Stimulated activated CD4-positive, alpha-beta T cell treated with anti-CD3 and anti-CD28 coated beads, Interleukin-2, amount 100 ng/mL, for 24 hours (primary cell): Measurements from ENCODE around the gene ZC3H15.
"Not testable (repeated sequence)": the region's sequence is repeated elsewhere in the genome, so short reads cannot be mapped to it uniquely, and the experiment has no call there.

Experiments
- DNase-seq, 2 donors: peaks; one replicate each; pipeline ENCODE4 v3.0.0-alpha.2; 2020

The ZC3H15 gene

GRCh38 chr2:186496401-186496800 is 10.3 kb downstream of the ZC3H15 start:
- no peak for DNase-seq

GRCh38 chr2:186497928-186498327 is 11.9 kb downstream of the ZC3H15 start:
- no peak for DNase-seq

- no peak for DNase-seq
Observed at GRCh38 chr2:186498834-186499233, 12.8 kb downstream of the ZC3H15 start.

- DNase-seq: no peak
Observed at GRCh38 chr2:186503827-186504606, 18.0 kb downstream of the ZC3H15 start.

- no peak for DNase-seq
Observed at GRCh38 chr2:186508263-186508662, 22.2 kb downstream of the ZC3H15 start.

GRCh38 chr2:186515376-186515775 is 29.3 kb downstream of the ZC3H15 start:
- DNase-seq: no peak

GRCh38 chr2:186516396-186516795 is 30.3 kb downstream of the ZC3H15 start:
- no peak for DNase-seq

- no peak for DNase-seq
Observed at GRCh38 chr2:186517090-186517489, 31.0 kb downstream of the ZC3H15 start.

GRCh38 chr2:186518291-186518690 is 32.2 kb downstream of the ZC3H15 start:
- DNase-seq: no peak

- DNase-seq: no peak
Observed at GRCh38 chr2:186518945-186519344, 32.9 kb downstream of the ZC3H15 start.

GRCh38 chr2:186521570-186522153 is 35.6 kb downstream of the ZC3H15 start:
- DNase-seq: not testable (repeated sequence)

GRCh38 chr2:186522450-186522849 is 36.4 kb downstream of the ZC3H15 start:
- DNase-seq: no peak

GRCh38 chr2:186523791-186524190 is 37.7 kb downstream of the ZC3H15 start:
- DNase-seq: no peak

GRCh38 chr2:186526281-186526680 is 40.2 kb downstream of the ZC3H15 start:
- DNase-seq: no peak

GRCh38 chr2:186530314-186530713 is 44.3 kb downstream of the ZC3H15 start:
- no peak for DNase-seq

- DNase-seq: no peak
Observed at GRCh38 chr2:186531257-186531775, 45.3 kb downstream of the ZC3H15 start.

- DNase-seq: no peak
Observed at GRCh38 chr2:186532891-186533290, 46.8 kb downstream of the ZC3H15 start.

- DNase-seq: no peak
Observed at GRCh38 chr2:186533717-186534116, 47.7 kb downstream of the ZC3H15 start.

- DNase-seq: no peak
Observed at GRCh38 chr2:186534406-186534805, 48.3 kb downstream of the ZC3H15 start.

GRCh38 chr2:186535861-186536260 is 49.8 kb downstream of the ZC3H15 start:
- no peak for DNase-seq

GRCh38 chr2:186537019-186537418 is 51.0 kb downstream of the ZC3H15 start:
- no peak for DNase-seq

GRCh38 chr2:186540941-186541340 is 54.9 kb downstream of the ZC3H15 start:
- DNase-seq: no peak

- no peak for DNase-seq
Observed at GRCh38 chr2:186542002-186542401, 55.9 kb downstream of the ZC3H15 start.

GRCh38 chr2:186543561-186544131 is 57.6 kb downstream of the ZC3H15 start:
- DNase-seq: no peak
